ENCODE data around the gene ZBTB5. TPM values are rescaled to one million over a fixed set of nuclear protein-coding genes. Genes with fewer than 3 reads are reported as not detected.

The ZBTB5 gene
- total and polyA plus RNA-seq, 2 of the 13 experiments (the other 11 are each of a cell fraction or from before 2014, with no cell fraction given): 12.5 to 20.5 TPM

GRCh38 chr9:37464426-37465248 lies 613 bp downstream of the ZBTB5 start (continued):
- TF ChIP-seq MYPOP (CRISPR knock-in tag; IDR thresholded peaks at IDR 0.05) (no peak), ZSCAN21 (CRISPR knock-in tag; IDR thresholded peaks at IDR 0.05; ENCODE audit: borderline replicate concordance) (peak; percentile 39; the same call in 1 of the 2 replicates), EED (CRISPR knock-in tag; IDR thresholded peaks at IDR 0.05) (peak; percentile 58; the same call in 1 of the 2 replicates), SAP130 (CRISPR knock-in tag; IDR thresholded peaks at IDR 0.05; ENCODE audit: low read depth) (peak; percentile 51), NFYB (CRISPR knock-in tag; IDR thresholded peaks at IDR 0.05) (no peak), ZNF703 (CRISPR knock-in tag; IDR thresholded peaks at IDR 0.05; ENCODE audit: borderline replicate concordance) (no peak), YEATS2 (CRISPR knock-in tag; IDR thresholded peaks at IDR 0.05; ENCODE audit: borderline replicate concordance) (0 out of 2 replicates have a peak, but pooled peaks have one; percentile 7), ZFP36L1 (CRISPR knock-in tag; IDR thresholded peaks at IDR 0.05) (no peak), KDM5A (IDR thresholded peaks at IDR 0.05; ENCODE audit: borderline replicate concordance, low read length) (peak; percentile 67; the same call in 1 of the 2 replicates), MAZ (IDR thresholded peaks at IDR 0.05; ENCODE audit: borderline replicate concordance, low read depth, low read length) (peak; percentile 41; the same call in 1 of the 2 replicates), MAZ (CRISPR knock-in tag; IDR thresholded peaks at IDR 0.05; ENCODE audit: low read depth) (peak; percentile 60; the same call in 1 of the 2 replicates), HNRNPK (IDR thresholded peaks at IDR 0.05; ENCODE audit: low read depth, low read length, poor library complexity, severe bottlenecking) (peak; percentile 11), RBFOX2 (IDR thresholded peaks at IDR 0.05; ENCODE audit: low read depth, low read length) (peak; percentile 85), TBX2 (CRISPR knock-in tag; IDR thresholded peaks at IDR 0.05; ENCODE audit: borderline replicate concordance) (no peak), ZNF782 (CRISPR knock-in tag; IDR thresholded peaks at IDR 0.05; ENCODE audit: borderline replicate concordance) (peak; percentile 58; the same call in 1 of the 2 replicates), MAX (IDR thresholded peaks at IDR 0.05) (peak; percentile 71; the same call in 1 of the 2 replicates)
- TF ChIP-seq, protein P1, sequence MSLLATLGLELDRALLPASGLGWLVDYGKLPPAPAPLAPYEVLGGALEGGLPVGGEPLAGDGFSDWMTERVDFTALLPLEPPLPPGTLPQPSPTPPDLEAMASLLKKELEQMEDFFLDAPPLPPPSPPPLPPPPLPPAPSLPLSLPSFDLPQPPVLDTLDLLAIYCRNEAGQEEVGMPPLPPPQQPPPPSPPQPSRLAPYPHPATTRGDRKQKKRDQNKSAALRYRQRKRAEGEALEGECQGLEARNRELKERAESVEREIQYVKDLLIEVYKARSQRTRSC (CRISPR knock-in tag; IDR thresholded peaks at IDR 0.05; ENCODE audit: low read depth): no peak
- TF ChIP-seq, protein P2, sequence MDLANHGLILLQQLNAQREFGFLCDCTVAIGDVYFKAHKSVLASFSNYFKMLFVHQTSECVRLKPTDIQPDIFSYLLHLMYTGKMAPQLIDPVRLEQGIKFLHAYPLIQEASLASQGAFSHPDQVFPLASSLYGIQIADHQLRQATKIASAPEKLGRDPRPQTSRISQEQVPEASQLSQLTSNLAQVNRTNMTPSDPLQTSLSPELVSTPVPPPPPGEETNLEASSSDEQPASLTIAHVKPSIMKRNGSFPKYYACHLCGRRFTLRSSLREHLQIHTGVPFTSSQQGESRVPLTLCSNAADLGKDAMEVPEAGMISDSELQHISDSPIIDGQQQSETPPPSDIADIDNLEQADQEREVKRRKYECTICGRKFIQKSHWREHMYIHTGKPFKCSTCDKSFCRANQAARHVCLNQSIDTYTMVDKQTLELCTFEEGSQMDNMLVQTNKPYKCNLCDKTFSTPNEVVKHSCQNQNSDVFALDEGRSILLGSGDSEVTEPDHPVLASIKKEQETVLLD (CRISPR knock-in tag; IDR thresholded peaks at IDR 0.05; ENCODE audit: low read depth): peak; percentile 44; the same call in 1 of the 2 replicates
- TF ChIP-seq, protein P3, sequence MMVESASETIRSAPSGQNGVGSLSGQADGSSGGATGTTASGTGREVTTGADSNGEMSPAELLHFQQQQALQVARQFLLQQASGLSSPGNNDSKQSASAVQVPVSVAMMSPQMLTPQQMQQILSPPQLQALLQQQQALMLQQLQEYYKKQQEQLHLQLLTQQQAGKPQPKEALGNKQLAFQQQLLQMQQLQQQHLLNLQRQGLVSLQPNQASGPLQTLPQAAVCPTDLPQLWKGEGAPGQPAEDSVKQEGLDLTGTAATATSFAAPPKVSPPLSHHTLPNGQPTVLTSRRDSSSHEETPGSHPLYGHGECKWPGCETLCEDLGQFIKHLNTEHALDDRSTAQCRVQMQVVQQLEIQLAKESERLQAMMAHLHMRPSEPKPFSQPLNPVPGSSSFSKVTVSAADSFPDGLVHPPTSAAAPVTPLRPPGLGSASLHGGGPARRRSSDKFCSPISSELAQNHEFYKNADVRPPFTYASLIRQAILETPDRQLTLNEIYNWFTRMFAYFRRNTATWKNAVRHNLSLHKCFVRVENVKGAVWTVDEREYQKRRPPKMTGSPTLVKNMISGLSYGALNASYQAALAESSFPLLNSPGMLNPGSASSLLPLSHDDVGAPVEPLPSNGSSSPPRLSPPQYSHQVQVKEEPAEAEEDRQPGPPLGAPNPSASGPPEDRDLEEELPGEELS (CRISPR knock-in tag; IDR thresholded peaks at IDR 0.05): peak; percentile 15; the same call in 1 of the 2 replicates
- TF ChIP-seq, protein P4, sequence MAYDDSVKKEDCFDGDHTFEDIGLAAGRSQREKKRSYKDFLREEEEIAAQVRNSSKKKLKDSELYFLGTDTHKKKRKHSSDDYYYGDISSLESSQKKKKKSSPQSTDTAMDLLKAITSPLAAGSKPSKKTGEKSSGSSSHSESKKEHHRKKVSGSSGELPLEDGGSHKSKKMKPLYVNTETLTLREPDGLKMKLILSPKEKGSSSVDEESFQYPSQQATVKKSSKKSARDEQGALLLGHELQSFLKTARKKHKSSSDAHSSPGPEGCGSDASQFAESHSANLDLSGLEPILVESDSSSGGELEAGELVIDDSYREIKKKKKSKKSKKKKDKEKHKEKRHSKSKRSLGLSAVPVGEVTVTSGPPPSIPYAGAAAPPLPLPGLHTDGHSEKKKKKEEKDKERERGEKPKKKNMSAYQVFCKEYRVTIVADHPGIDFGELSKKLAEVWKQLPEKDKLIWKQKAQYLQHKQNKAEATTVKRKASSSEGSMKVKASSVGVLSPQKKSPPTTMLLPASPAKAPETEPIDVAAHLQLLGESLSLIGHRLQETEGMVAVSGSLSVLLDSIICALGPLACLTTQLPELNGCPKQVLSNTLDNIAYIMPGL (CRISPR knock-in tag; IDR thresholded peaks at IDR 0.05; ENCODE audit: borderline replicate concordance in 1 of 2, low read depth in 1 of 2): peak in 1 of 2 experiments; percentile 52; a peak in 1 of 4 replicates

Measured in HepG2 (cell line).